Neural cell (in vitro differentiated cells): Measurements from ENCODE around the gene MPPED2. TPM values are rescaled to one million over a fixed set of nuclear protein-coding genes. Genes with fewer than 3 reads are reported as not detected.

Experiments used
- H2AFZ ChIP-seq: fragments of 200-600, 300-800 bp; sonication (generic), shearing (Covaris generic); 2 replicates; pipeline ENCODE4 v1.6.0; 2014; ENCODE audit warnings: low read depth, mild to moderate bottlenecking, antibody characterized with exemption, low read length, moderate library complexity
- H3F3A ChIP-seq: fragments of 200-600 bp; shearing (Covaris generic); 2 replicates; pipeline ENCODE4 v1.6.1; 2016; ENCODE audit warnings: mild to moderate bottlenecking, moderate library complexity, mixed read lengths, antibody characterized with exemption, low read length; ENCODE audit not compliant: insufficient read depth, poor library complexity, severe bottlenecking
- H3K27ac ChIP-seq: fragments of 200-600, 300-800 bp; sonication (generic), shearing (Covaris generic); 2 replicates; pipeline ENCODE4 v1.5.1; 2014; ENCODE audit warnings: mild to moderate bottlenecking, low read length, moderate library complexity
- H3K27me3 ChIP-seq: fragments of 300-800, 200-600 bp; sonication (generic), shearing (Covaris generic); 2 replicates; pipeline ENCODE4 v1.6.0; 2014; ENCODE audit warnings: mild to moderate bottlenecking, low read depth, low read length, moderate library complexity; ENCODE audit not compliant: insufficient read depth
- H3K36me3 ChIP-seq: fragments of 300-800, 200-600 bp; sonication (generic), shearing (Covaris generic); 2 replicates; pipeline ENCODE4 v1.5.1; 2014; ENCODE audit warnings: mild to moderate bottlenecking, antibody characterized with exemption, low read length, moderate library complexity; ENCODE audit not compliant: insufficient read depth
- H3K4me2 ChIP-seq: fragments of 300-800, 200-600 bp; sonication (generic), shearing (Covaris generic); 2 replicates; pipeline ENCODE4 v1.6.0; 2014; ENCODE audit warnings: mild to moderate bottlenecking, low read length
- H3K4me3 ChIP-seq: fragments of 300-800, 200-600 bp; sonication (generic), shearing (Covaris generic); 2 replicates; pipeline ENCODE4 v1.5.1; 2014; ENCODE audit warnings: mild to moderate bottlenecking, low read length, moderate library complexity
- H3K79me2 ChIP-seq: fragments of 200-600 bp; shearing (Covaris generic); replicated peaks from 2 replicates; pipeline ENCODE4 v1.6.0; 2014; ENCODE audit warnings: mild to moderate bottlenecking, low read length, moderate library complexity; ENCODE audit not compliant: insufficient read depth
- H3K9ac ChIP-seq: fragments of 300-800, 200-600 bp; sonication (generic), shearing (Covaris generic); 2 replicates; pipeline ENCODE4 v1.6.1; 2016; ENCODE audit warnings: mild to moderate bottlenecking, low read length, mixed read lengths
- H3K9me2 ChIP-seq: fragments of 200-600 bp; shearing (Covaris generic); 2 replicates; pipeline ENCODE4 v1.6.1; 2016; ENCODE audit warnings: mild to moderate bottlenecking, low read length, mixed read lengths; ENCODE audit not compliant: insufficient read depth
- H3K9me3 ChIP-seq: fragments of 200-600, 300-800 bp; sonication (generic), shearing (Covaris generic); 2 replicates; pipeline ENCODE4 v1.6.1; 2016; ENCODE audit warnings: mild to moderate bottlenecking, mixed run types, low read length, moderate library complexity, mixed read lengths
- H4K20me1 ChIP-seq: fragments of 200-600 bp; shearing (Covaris generic); 2 replicates; pipeline ENCODE4 v1.6.1; 2016; ENCODE audit warnings: mild to moderate bottlenecking, mixed run types; ENCODE audit not compliant: insufficient read depth
- CTCF ChIP-seq: fragments of 450-650 bp; IDR thresholded peaks from 2 replicates; pipeline ENCODE4 v1.5.1; 2014; ENCODE audit warnings: antibody characterized with exemption, mild to moderate bottlenecking, moderate library complexity; ENCODE audit not compliant: poor library complexity, severe bottlenecking
- EP300 ChIP-seq: fragments of 450-650 bp; conservative IDR thresholded peaks from 2 replicates; pipeline ENCODE4 v1.6.1; 2014; ENCODE audit warnings: antibody characterized with exemption, mild to moderate bottlenecking, moderate library complexity; ENCODE audit not compliant: poor library complexity, severe bottlenecking
- EZH2 ChIP-seq: fragments of 200-600, 300-800 bp; shearing (Covaris generic), sonication (generic); IDR thresholded peaks from 2 replicates; pipeline ENCODE4 v1.6.1; 2014; ENCODE audit warnings: antibody characterized with exemption, low read length, borderline replicate concordance, mild to moderate bottlenecking; ENCODE audit not compliant: insufficient read depth, poor library complexity, severe bottlenecking
- MXI1 ChIP-seq: fragments of 450-650 bp; conservative IDR thresholded peaks from 2 replicates; pipeline ENCODE4 v1.6.1; 2014; ENCODE audit warnings: antibody characterized with exemption, mild to moderate bottlenecking; ENCODE audit not compliant: poor library complexity, severe bottlenecking
- POLR2AphosphoS5 ChIP-seq: IDR thresholded peaks from 2 replicates; pipeline ENCODE4 v1.6.1; 2012
- RAD21 ChIP-seq: fragments of 450-650 bp; conservative IDR thresholded peaks from 2 replicates; pipeline ENCODE4 v1.6.1; 2014; ENCODE audit warnings: antibody characterized with exemption, mild to moderate bottlenecking, moderate library complexity
- REST ChIP-seq: IDR thresholded peaks from 2 replicates; pipeline ENCODE4 v1.6.1; 2012; ENCODE audit warnings: borderline replicate concordance
- SMC3 ChIP-seq: fragments of 450-650 bp; conservative IDR thresholded peaks from 2 replicates; pipeline ENCODE4 v1.6.1; 2014; ENCODE audit warnings: antibody characterized with exemption, mild to moderate bottlenecking, moderate library complexity; ENCODE audit not compliant: poor library complexity
- TAF1 ChIP-seq: IDR thresholded peaks from 2 replicates; pipeline ENCODE4 v1.6.1; 2012; ENCODE audit warnings: low read depth
- polyA plus RNA-seq: library from polyadenylated mRNA; depleted of rRNA; stranded (reverse); fragments of >200 nt; gene quantifications from 2 replicates; pipeline ENCODE4 v1.2.3, GENCODE V29; 2014

The MPPED2 gene
- polyA plus RNA-seq, 1 donor from 2014 or later = 99.7 TPM

GRCh38 chr11:30446520-30446919, 139.6 kb downstream of the MPPED2 start:
- Histone ChIP-seq H4K20me1 (no peaks in the 10 kb centered on the region), H3K36me3 (no peaks in the 10 kb centered on the region), H3K9me3 (no peaks in the 10 kb centered on the region), H3K9ac (no peak overlapping the region), H3K79me2 (peaks cover 3% of the 10 kb centered on the region), H3K27ac (no peak overlapping the region), H3K4me2 (no peak overlapping the region), H3F3A (no peaks in the 10 kb centered on the region), H2AFZ (no peak overlapping the region), H3K27me3 (no peaks in the 10 kb centered on the region), H3K4me3 (no peak overlapping the region), H3K9me2 (no peaks in the 10 kb centered on the region)
- no peak for TF ChIP-seq POLR2AphosphoS5
- no peak for TF ChIP-seq EZH2
- TF ChIP-seq CTCF = no peak
- no peak for TF ChIP-seq MXI1

- no peaks in the 10 kb centered on the region for H3F3A ChIP-seq
- no peaks in the 10 kb centered on the region for H4K20me1 ChIP-seq
- H3K27me3 ChIP-seq = no peaks in the 10 kb centered on the region
- H3K9ac ChIP-seq = no peak overlapping the region
- no peak overlapping the region for H3K4me2 ChIP-seq
- no peaks in the 10 kb centered on the region for H3K36me3 ChIP-seq
- H3K79me2 ChIP-seq = peaks cover 3% of the 10 kb centered on the region
- H3K27ac ChIP-seq = no peak overlapping the region
- H3K4me3 ChIP-seq = no peak overlapping the region
- TF ChIP-seq POLR2AphosphoS5 (no peak), EZH2 (no peak), CTCF (no peak), TAF1 (no peak), RAD21 (no peak), SMC3 (no peak), EP300 (no peak), REST (no peak), MXI1 (no peak)
- no peaks in the 10 kb centered on the region for H3K9me3 ChIP-seq
- H3K9me2 ChIP-seq = no peaks in the 10 kb centered on the region
- H2AFZ ChIP-seq = no peak overlapping the region
Observed at GRCh38 chr11:30445056-30445455, 141.1 kb downstream of the MPPED2 start.
